ENCODE data around the gene FGF14.

FGF14 gene

GRCh38 chr13:102187313-102187712 is 214.5 kb downstream of the FGF14 start:
- no peak for DNase-seq (ENCODE audit: low read depth)
- TF ChIP-seq CTCF (IDR thresholded peaks at IDR 0.05; ENCODE audit: low read length, missing control alignments) = no peak
- no peak overlapping the region for H3K4me3 ChIP-seq (replicated peaks; ENCODE audit: low read depth, low read length)

- TF ChIP-seq CTCF (IDR thresholded peaks at IDR 0.05; ENCODE audit: low read length, missing control alignments) = no peak
- no peak for DNase-seq (ENCODE audit: low read depth)
- H3K4me3 ChIP-seq (replicated peaks; ENCODE audit: low read depth, low read length) = no peak overlapping the region
Measured at GRCh38 chr13:102185375-102185984, 216.4 kb downstream of the FGF14 start.

- H3K4me3 ChIP-seq (replicated peaks; ENCODE audit: low read depth, low read length) = no peak overlapping the region
- TF ChIP-seq CTCF (IDR thresholded peaks at IDR 0.05; ENCODE audit: low read length, missing control alignments) = no peak
- no peak for DNase-seq (ENCODE audit: low read depth)
Measured at GRCh38 chr13:102183509-102184182, 218.2 kb downstream of the FGF14 start.

GRCh38 chr13:102182170-102182569 is 219.7 kb downstream of the FGF14 start:
- DNase-seq (ENCODE audit: low read depth) = no peak
- TF ChIP-seq CTCF (IDR thresholded peaks at IDR 0.05; ENCODE audit: low read length, missing control alignments) = no peak
- H3K4me3 ChIP-seq (replicated peaks; ENCODE audit: low read depth, low read length) = no peak overlapping the region

GRCh38 chr13:102177431-102177830 is 224.4 kb downstream of the FGF14 start:
- no peak overlapping the region for H3K4me3 ChIP-seq (replicated peaks; ENCODE audit: low read depth, low read length)
- TF ChIP-seq CTCF (IDR thresholded peaks at IDR 0.05; ENCODE audit: low read length, missing control alignments) = no peak
- DNase-seq (ENCODE audit: low read depth) = no peak

- TF ChIP-seq CTCF (IDR thresholded peaks at IDR 0.05; ENCODE audit: low read length, missing control alignments) = no peak
Measured at GRCh38 chr13:102176846-102177245, 225.0 kb downstream of the FGF14 start.

GRCh38 chr13:102172406-102172805 is 229.4 kb downstream of the FGF14 start:
- no peak for DNase-seq (ENCODE audit: low read depth)
- no peak for TF ChIP-seq CTCF (IDR thresholded peaks at IDR 0.05; ENCODE audit: low read length, missing control alignments)
- no peak overlapping the region for H3K4me3 ChIP-seq (replicated peaks; ENCODE audit: low read depth, low read length)

More at GRCh38 chr13:102176846-102177245, 225.0 kb downstream of the FGF14 start:
- DNase-seq (ENCODE audit: low read depth) = no peak
- H3K4me3 ChIP-seq (replicated peaks; ENCODE audit: low read depth, low read length) = no peak overlapping the region
